Activated CD8-positive, alpha-beta memory T cell treated with anti-CD3 and anti-CD28 coated beads for 36 hours (primary cell): ENCODE results near the gene AXIN1. TPM values are rescaled to one million over a fixed set of nuclear protein-coding genes. Genes with fewer than 3 reads are reported as not detected.

Source experiments
- CTCF ChIA-PET: fragments of 350-600 bp; sonication (Branson Sonifier 250); formaldehyde crosslinking; loops from one replicate; lab custom pipeline; 2021; ENCODE audit warnings: antibody characterized with exemption; lab: Charles Lee
- POLR2A ChIA-PET: fragments of 350-600 bp; sonication (Branson Sonifier 250); formaldehyde crosslinking; loops from one replicate; lab custom pipeline; 2021; ENCODE audit warnings: antibody characterized with exemption; lab: Charles Lee
- total RNA-seq, 2 experiments: library from RNA; stranded (reverse); gene quantifications; one replicate each; pipeline ENCODE4 v1.2.3, GENCODE V29; 2021

AXIN1 gene
- total RNA-seq, 2 experiments from 2014 or later, result 24.7 to 25.6 TPM

GRCh38 chr16:324451-325334 is 27.8 kb downstream of the AXIN1 start:
- CTCF ChIA-PET, result interaction anchor here (0.6 to 0.8 kb wide), 2 partner anchors 27 to 210 kb away, joined by 3 read pairs; no protein-coding TSS in a partner anchor
- POLR2A ChIA-PET, result interaction anchor here (1.3 kb wide), 1 partner anchor 21 kb away, joined by 4 read pairs; no protein-coding TSS in a partner anchor

- ChIA-PET POLR2A (no interaction called here), CTCF (no interaction called here)
These were observed 28.4 kb downstream of the AXIN1 start for GRCh38 chr16:324201-324450.

- ChIA-PET CTCF (no interaction called here), POLR2A (interaction anchor here (0.6 kb wide), 1 partner anchor 88 kb away, joined by 3 read pairs; the partner anchor contains the start of gene FAM234A)
These were observed 29.9 kb downstream of the AXIN1 start for GRCh38 chr16:322476-323143.

GRCh38 chr16:321532-321931 is 31.0 kb downstream of the AXIN1 start:
- POLR2A ChIA-PET, result interaction anchor here (0.6 kb wide), 1 partner anchor 87 kb away, joined by 3 read pairs; the partner anchor contains the start of gene FAM234A

GRCh38 chr16:320206-320605 is 32.3 kb downstream of the AXIN1 start:
- CTCF ChIA-PET, result no interaction called here
- POLR2A ChIA-PET, result no interaction called here

More at GRCh38 chr16:321532-321931, 31.0 kb downstream of the AXIN1 start:
- CTCF ChIA-PET, result interaction anchor here (0.8 to 0.9 kb wide), 2 partner anchors 71 to 87 kb away, joined by 3 read pairs; partner anchors contain the start of gene FAM234A

GRCh38 chr16:318628-319027 is 33.9 kb downstream of the AXIN1 start:
- ChIA-PET CTCF (interaction anchor here (0.7 to 0.9 kb wide), 2 partner anchors 9 to 251 kb away, joined by 3 read pairs; partner anchors contain the start of gene PIGQ), POLR2A (no interaction called here)

GRCh38 chr16:317583-317982 is 34.9 kb downstream of the AXIN1 start:
- POLR2A ChIA-PET, result no interaction called here
- CTCF ChIA-PET, result no interaction called here

GRCh38 chr16:316741-317464 is 35.6 kb downstream of the AXIN1 start:
- CTCF ChIA-PET, result no interaction called here
- POLR2A ChIA-PET, result no interaction called here

- POLR2A ChIA-PET, result interaction anchor here (0.6 kb wide), 1 partner anchor 37 kb away, joined by 3 read pairs; no protein-coding TSS in a partner anchor
- CTCF ChIA-PET, result interaction anchor here (1.0 kb wide), 1 partner anchor 23 kb away, joined by 3 read pairs; no protein-coding TSS in a partner anchor
These were observed 37.7 kb downstream of the AXIN1 start for GRCh38 chr16:314795-315299.

GRCh38 chr16:314351-314750 is 38.2 kb downstream of the AXIN1 start:
- ChIA-PET POLR2A (no interaction called here), CTCF (no interaction called here)

- CTCF ChIA-PET, result no interaction called here
- POLR2A ChIA-PET, result no interaction called here
These were observed 40.8 kb downstream of the AXIN1 start for GRCh38 chr16:311725-312124.

- CTCF ChIA-PET, result interaction anchor here (0.8 to 1.0 kb wide), 2 partner anchors 9 to 81 kb away, joined by 3 read pairs; no protein-coding TSS in a partner anchor
These were observed 43.0 kb downstream of the AXIN1 start for GRCh38 chr16:309476-309875.

GRCh38 chr16:307691-308312 is 44.7 kb downstream of the AXIN1 start:
- CTCF ChIA-PET, result no interaction called here
- POLR2A ChIA-PET, result interaction anchor here (0.6 kb wide), 1 partner anchor 29 kb away, joined by 3 read pairs; no protein-coding TSS in a partner anchor

More at GRCh38 chr16:309476-309875, 43.0 kb downstream of the AXIN1 start:
- POLR2A ChIA-PET, result no interaction called here

GRCh38 chr16:306911-307370 is 45.6 kb downstream of the AXIN1 start:
- POLR2A ChIA-PET, result interaction anchor here (0.6 kb wide), 1 partner anchor 30 kb away, joined by 3 read pairs; no protein-coding TSS in a partner anchor
- CTCF ChIA-PET, result no interaction called here

GRCh38 chr16:305916-306626 is 46.5 kb downstream of the AXIN1 start:
- ChIA-PET POLR2A (no interaction called here), CTCF (no interaction called here)

- CTCF ChIA-PET, result no interaction called here
- POLR2A ChIA-PET, result no interaction called here
These were observed 48.6 kb downstream of the AXIN1 start for GRCh38 chr16:303760-304505.

- CTCF ChIA-PET, result no interaction called here
- POLR2A ChIA-PET, result no interaction called here
These were observed 50.6 kb downstream of the AXIN1 start for GRCh38 chr16:301950-302349.
